ENCODE measurements around the gene RNF223. TPM values are rescaled to one million over a fixed set of nuclear protein-coding genes. Genes with fewer than 3 reads are reported as not detected.

RNF223 gene
- total RNA-seq, 4 donors from 2014 or later, result not detected

GRCh38 chr1:1061682-1062345 lies 12.3 kb downstream of the RNF223 start:
- Histone ChIP-seq H3K4me3 (no peak overlapping the region), H3K27ac (replicated peaks in 1 of 4) (no peak overlapping the region), H3K4me1 (peaks cover 22 to 52% (median 41%) of the 10 kb centered on the region in 4 donors), H3K9me3 (no peaks in the 10 kb centered on the region), H3K27me3 (peaks cover 4 to 89% (median 35%) of the 10 kb centered on the region in 4 donors), H3K36me3 (no peaks in the 10 kb centered on the region)
- intact Hi-C loops (cut with DNase I), result loop anchor here (2.0 kb wide), 1 partner anchor 77 kb away; no protein-coding TSS in a partner anchor
- TF ChIP-seq EP300 (IDR thresholded peaks at IDR 0.05) (no peak), POLR2A (IDR thresholded peaks at IDR 0.05; ENCODE audit: low read depth) (no peak), POLR2AphosphoS5 (IDR thresholded peaks at IDR 0.05) (no peak), CTCF (IDR thresholded peaks at IDR 0.05) (no peak)
- WGBS, result 42% methylated on average over 7 of the region's 18 CpGs
- DNase-seq (ENCODE audit: extremely low spot score), result no peak

- Histone ChIP-seq H3K4me3 (peak overlapping the region in 2 of 4 donors; percentile 60 to 64), H3K27ac (replicated peaks in 1 of 4) (no peak overlapping the region), H3K9me3 (no peaks in the 10 kb centered on the region), H3K4me1 (peaks cover 22 to 52% (median 41%) of the 10 kb centered on the region in 4 donors), H3K27me3 (peaks cover 4 to 88% (median 35%) of the 10 kb centered on the region in 4 donors), H3K36me3 (peaks cover 0 to 1% (median under 1%) of the 10 kb centered on the region in 4 donors)
- TF ChIP-seq CTCF (IDR thresholded peaks at IDR 0.05) (no peak), POLR2A (IDR thresholded peaks at IDR 0.05; ENCODE audit: low read depth) (no peak), POLR2AphosphoS5 (IDR thresholded peaks at IDR 0.05) (no peak), EP300 (IDR thresholded peaks at IDR 0.05) (no peak)
- DNase-seq (ENCODE audit: extremely low spot score), result no peak
- 58% methylated on average over 38 of the region's 38 CpGs for WGBS
- intact Hi-C loops (cut with DNase I), result no loop called here
Observed at GRCh38 chr1:1060281-1061000, 13.7 kb downstream of the RNF223 start.

GRCh38 chr1:1059494-1060280 lies 14.4 kb downstream of the RNF223 start:
- no peaks in the 10 kb centered on the region for H3K9me3 ChIP-seq
- peaks cover 22 to 52% (median 41%) of the 10 kb centered on the region in 4 donors for H3K4me1 ChIP-seq
- no peak overlapping the region for H3K27ac ChIP-seq (replicated peaks in 1 of 4)
- H3K27me3 ChIP-seq, result peaks cover 4 to 84% (median 35%) of the 10 kb centered on the region in 4 donors
- TF ChIP-seq EP300 (IDR thresholded peaks at IDR 0.05) (no peak), CTCF (IDR thresholded peaks at IDR 0.05) (peak in 2 of 3 experiments; percentile 3 to 38), POLR2AphosphoS5 (IDR thresholded peaks at IDR 0.05) (no peak), POLR2A (IDR thresholded peaks at IDR 0.05; ENCODE audit: low read depth) (no peak)
- H3K4me3 ChIP-seq, result peak overlapping the region; percentile 54 to 74 (median 62)
- H3K36me3 ChIP-seq, result peaks cover 0 to 9% (median 4%) of the 10 kb centered on the region in 4 donors
- WGBS, result 43% methylated on average over 7 of the region's 69 CpGs
- peak; percentile 96 for DNase-seq (ENCODE audit: extremely low spot score)
- intact Hi-C loops (cut with DNase I), result no loop called here

- no peak overlapping the region for H3K27ac ChIP-seq (replicated peaks in 1 of 4)
- peaks cover 1 to 77% (median 29%) of the 10 kb centered on the region in 4 donors for H3K27me3 ChIP-seq
- TF ChIP-seq CTCF (IDR thresholded peaks at IDR 0.05) (peak in 2 of 3 experiments; percentile 22 to 39), POLR2AphosphoS5 (IDR thresholded peaks at IDR 0.05) (no peak)
- 2% methylated on average over 39 of the region's 48 CpGs for WGBS
- no peaks in the 10 kb centered on the region for H3K9me3 ChIP-seq
- H3K4me3 ChIP-seq, result peak overlapping the region; percentile 54 to 74 (median 62)
- H3K4me1 ChIP-seq, result peaks cover 19 to 47% (median 37%) of the 10 kb centered on the region in 4 donors
- DNase-seq (ENCODE audit: extremely low spot score), result no peak
- H3K36me3 ChIP-seq, result peaks cover 0 to 15% (median 7%) of the 10 kb centered on the region in 4 donors
- intact Hi-C loops (cut with DNase I), result no loop called here
Observed at GRCh38 chr1:1058921-1059493, 15.1 kb downstream of the RNF223 start.

All from esophagus muscularis mucosa (tissue), 4 donors.